ENCODE data around the gene LRRC1.
"Not testable (repeated sequence)": the region's sequence is repeated elsewhere in the genome, so short reads cannot be mapped to it uniquely, and the experiment has no call there.

The LRRC1 gene

GRCh38 chr6:53792016-53792415, 2.8 kb upstream of the LRRC1 start:
- FAIRE-seq (no peak), DNase-seq (ENCODE audit: insufficient read length, low spot score) (no peak)

- no peak for DNase-seq (ENCODE audit: insufficient read length, low spot score)
- no peak for FAIRE-seq
Measured at GRCh38 chr6:53792973-53793317, 1.9 kb upstream of the LRRC1 start.

GRCh38 chr6:53793318-53794136, 1.3 kb upstream of the LRRC1 start:
- DNase-seq (ENCODE audit: insufficient read length, low spot score) (no peak), FAIRE-seq (peak; percentile 77)

- no peak for FAIRE-seq
- peak; percentile 27 for DNase-seq (ENCODE audit: insufficient read length, low spot score)
Measured at GRCh38 chr6:53794137-53794719, 577 bp upstream of the LRRC1 start.

- FAIRE-seq (no peak), DNase-seq (ENCODE audit: insufficient read length, low spot score) (no peak)
Measured at GRCh38 chr6:53795340-53795701, 516 bp downstream of the LRRC1 start.

GRCh38 chr6:53795702-53796450, 1.1 kb downstream of the LRRC1 start:
- FAIRE-seq: no peak
- DNase-seq (ENCODE audit: insufficient read length, low spot score): no peak

- no peak for FAIRE-seq
- no peak for DNase-seq (ENCODE audit: insufficient read length, low spot score)
Measured at GRCh38 chr6:53796451-53796780, 1.6 kb downstream of the LRRC1 start.

- no peak for DNase-seq (ENCODE audit: insufficient read length, low spot score)
- no peak for FAIRE-seq
Measured at GRCh38 chr6:53796791-53797190, 2.0 kb downstream of the LRRC1 start.

GRCh38 chr6:53797304-53797703, 2.5 kb downstream of the LRRC1 start:
- no peak for FAIRE-seq

GRCh38 chr6:53799340-53799739, 4.5 kb downstream of the LRRC1 start:
- FAIRE-seq (no peak), DNase-seq (ENCODE audit: insufficient read length, low spot score) (no peak)

More at GRCh38 chr6:53797304-53797703, 2.5 kb downstream of the LRRC1 start:
- no peak for DNase-seq (ENCODE audit: insufficient read length, low spot score)

- DNase-seq (ENCODE audit: insufficient read length, low spot score) (no peak), FAIRE-seq (no peak)
Measured at GRCh38 chr6:53801022-53801421, 6.2 kb downstream of the LRRC1 start.

- DNase-seq (ENCODE audit: insufficient read length, low spot score): no peak
- no peak for FAIRE-seq
Measured at GRCh38 chr6:53802582-53802981, 7.8 kb downstream of the LRRC1 start.

- no peak for DNase-seq (ENCODE audit: insufficient read length, low spot score)
- no peak for FAIRE-seq
Measured at GRCh38 chr6:53803081-53803860, 8.5 kb downstream of the LRRC1 start.

GRCh38 chr6:53805016-53805415, 10.2 kb downstream of the LRRC1 start:
- DNase-seq (ENCODE audit: insufficient read length, low spot score): no peak
- FAIRE-seq: no peak

- DNase-seq (ENCODE audit: insufficient read length, low spot score): no peak
- FAIRE-seq: no peak
Measured at GRCh38 chr6:53805725-53806124, 10.9 kb downstream of the LRRC1 start.

GRCh38 chr6:53807606-53808005, 12.8 kb downstream of the LRRC1 start:
- not testable (repeated sequence) for FAIRE-seq; DNase-seq (ENCODE audit: insufficient read length, low spot score)

- DNase-seq (ENCODE audit: insufficient read length, low spot score) (no peak), FAIRE-seq (no peak)
Measured at GRCh38 chr6:53808302-53808881, 13.6 kb downstream of the LRRC1 start.

GRCh38 chr6:53809691-53810090, 14.9 kb downstream of the LRRC1 start:
- DNase-seq (ENCODE audit: insufficient read length, low spot score) (no peak), FAIRE-seq (no peak)

- FAIRE-seq: peak; percentile 65
- DNase-seq (ENCODE audit: insufficient read length, low spot score): peak; percentile 19
Measured at GRCh38 chr6:53811082-53811481, 16.3 kb downstream of the LRRC1 start.

- FAIRE-seq: no peak
Measured at GRCh38 chr6:53811746-53812145, 16.9 kb downstream of the LRRC1 start.

GRCh38 chr6:53813096-53813495, 18.3 kb downstream of the LRRC1 start:
- DNase-seq (ENCODE audit: insufficient read length, low spot score) (no peak), FAIRE-seq (no peak)

More at GRCh38 chr6:53811746-53812145, 16.9 kb downstream of the LRRC1 start:
- DNase-seq (ENCODE audit: insufficient read length, low spot score): no peak

Measured in GM19239 (cell line).